Adrenal gland (tissue), 12 donors: ENCODE measurements around the gene PAEP. TPM values are rescaled to one million over a fixed set of nuclear protein-coding genes. Genes with fewer than 3 reads are reported as not detected.
A peak's percentile ranks its signal among the peaks of the same experiment; 100 is the strongest.

Source experiments
- DNase-seq, 7 donors: peaks; one replicate each; pipeline ENCODE4 v3.0.0-alpha.2; 2019 to 2020
- H3K27ac ChIP-seq, 5 donors: fragments of 200-600 bp; sonication (generic) in 4 of 5; 1 replicate in 3 of 5; 2 replicates in 2 of 5; pipeline versions ENCODE4 v1.5.1 to v1.8.0; 2016 to 2020; ENCODE audit warnings: mild to moderate bottlenecking in 1 of 5
- H3K27me3 ChIP-seq: fragments of 200-600 bp; 2 replicates; pipeline ENCODE4 v1.8.0; 2021
- H3K36me3 ChIP-seq, 2 donors: fragments of 200-600 bp; replicated peaks in 1 of 2; 1 replicate in 1 of 2; 2 replicates in 1 of 2; pipeline versions ENCODE4 v1.5.1 to v1.8.0; 2018 to 2022
- H3K4me1 ChIP-seq, 2 donors: fragments of 200-600 bp; replicated peaks in 1 of 2; 1 replicate in 1 of 2; 2 replicates in 1 of 2; pipeline versions ENCODE4 v1.5.1 to v1.8.0; 2018 to 2021
- H3K4me3 ChIP-seq, 4 donors: fragments of 200-600 bp; sonication (generic) in 3 of 4; one replicate each; pipeline ENCODE4 v1.5.1; 2016 to 2018
- H3K9me3 ChIP-seq, 3 donors: fragments of 200-600 bp; sonication (generic) in 1 of 3; replicated peaks in 1 of 3; 1 replicate in 2 of 3; 2 replicates in 1 of 3; pipeline versions ENCODE4 v1.5.1 to v1.8.0; 2016 to 2021
- POLR2A ChIP-seq, 2 donors: fragments of 450-650 bp; IDR thresholded peaks; one replicate each; pipeline ENCODE4 v1.6.1; 2017; ENCODE audit warnings: antibody characterized with exemption in 2 of 2, mild to moderate bottlenecking in 2 of 2, moderate library complexity in 1 of 2
- WGBS, 4 donors: extraction: QIAGEN DNeasy Blood & Tissue Kit in 2 of 4; methylation state at CpG; one replicate each; pipeline versions ENCODE4 v1.1.5 to v1.1.7; 2013 to 2017; 5-methylcytosine and 5-hydroxymethylcytosine counted together
- intact Hi-C, 2 donors: fragments of 100-400 bp; cut with DNase I; formaldehyde crosslinking; loops; one replicate each; pipeline versions ENCODE4 v1.14.1 to v1.15.0; 2022 to 2023
- polyA plus RNA-seq, 3 donors: library from polyadenylated mRNA; stranded (reverse); fragments of 200-250 nt in 2 of 3; fragments of 350-450 nt in 1 of 3; fragmentation: Illumina TruSeq in 1 of 3; extraction: RNeasy Lipid Tissue Mini Kit (QIAGEN cat#74804) in 1 of 3; gene quantifications; one replicate each; pipeline ENCODE4 v1.2.3, GENCODE V29; 2013 to 2014
- total RNA-seq, 9 donors: library from RNA; depleted of rRNA in 4 of 9; stranded (reverse); fragments of >200 nt in 4 of 9; fragments of 120-200 nt in 1 of 9; fragmentation: NEBNext Ultra II Directional in 1 of 9; extraction: Animal tissue kit (Norgen Biotek cat#: 25700) in 1 of 9; gene quantifications; one replicate each; pipeline versions ENCODE4 v1.1.0 to v1.2.4, GENCODE V29; 2013 to 2023
- TF ChIP-seq, protein P1 (sequence below), 6 experiments: fragments of 450-650 bp in 4 of 6; fragments of 200-600 bp in 2 of 6; sonication (generic) in 1 of 6; IDR thresholded peaks; 1 replicate in 5 of 6; 2 replicates in 1 of 6; pipeline versions ENCODE4 v1.5.1 to v1.8.0; 2016 to 2021; ENCODE audit warnings: antibody characterized with exemption in 6 of 6, mild to moderate bottlenecking in 2 of 6, moderate library complexity in 1 of 6
- donor health status: healthy with polysubstance abuse.
- donor health status: Bipolar disorder and iron deficiency.
- donor health status: DM: yes; HTN: yes; CAD: no.
- donor health status: DM: no; HTN: no; CAD: no.
- donor health status: DM: no; HTN: no; CAD: no.
- donor health status: DM: yes; HTN: yes; CAD: no.

Gene PAEP
- total and polyA plus RNA-seq, 12 donors: 0.17 TPM; not detected in 11

DNA sequence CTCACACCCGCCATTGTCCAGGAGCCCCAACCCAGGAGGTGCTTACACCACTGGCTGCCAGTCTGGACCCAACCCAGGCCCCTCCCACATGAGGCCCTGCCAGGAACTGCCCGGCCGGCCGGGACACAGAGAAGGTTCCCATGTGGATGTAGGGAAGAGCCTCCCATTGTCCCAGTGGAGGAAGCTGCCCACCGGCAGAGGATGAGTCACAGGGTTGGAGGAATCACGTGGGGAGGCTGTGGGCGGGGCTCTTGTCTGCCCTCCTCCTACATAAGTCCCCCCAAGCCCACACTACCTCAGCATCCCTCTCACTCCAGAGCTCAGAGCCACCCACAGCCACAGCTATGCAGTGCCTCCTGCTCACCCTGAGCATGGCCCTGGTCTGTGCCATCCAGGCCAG lies 26.1 kb downstream of the PAEP start:
- Histone ChIP-seq H3K27ac (no peak overlapping the region), H3K9me3 (no peaks in the 10 kb centered on the region), H3K4me3 (no peak overlapping the region), H3K27me3 (no peaks in the 10 kb centered on the region), H3K4me1 (peaks cover 18 to 20% of the 10 kb centered on the region in 2 donors), H3K36me3 (no peaks in the 10 kb centered on the region)
- DNase-seq: peak in 3 of 7 donors; percentile 46 to 64 (median 54)
- TF ChIP-seq, protein P1, sequence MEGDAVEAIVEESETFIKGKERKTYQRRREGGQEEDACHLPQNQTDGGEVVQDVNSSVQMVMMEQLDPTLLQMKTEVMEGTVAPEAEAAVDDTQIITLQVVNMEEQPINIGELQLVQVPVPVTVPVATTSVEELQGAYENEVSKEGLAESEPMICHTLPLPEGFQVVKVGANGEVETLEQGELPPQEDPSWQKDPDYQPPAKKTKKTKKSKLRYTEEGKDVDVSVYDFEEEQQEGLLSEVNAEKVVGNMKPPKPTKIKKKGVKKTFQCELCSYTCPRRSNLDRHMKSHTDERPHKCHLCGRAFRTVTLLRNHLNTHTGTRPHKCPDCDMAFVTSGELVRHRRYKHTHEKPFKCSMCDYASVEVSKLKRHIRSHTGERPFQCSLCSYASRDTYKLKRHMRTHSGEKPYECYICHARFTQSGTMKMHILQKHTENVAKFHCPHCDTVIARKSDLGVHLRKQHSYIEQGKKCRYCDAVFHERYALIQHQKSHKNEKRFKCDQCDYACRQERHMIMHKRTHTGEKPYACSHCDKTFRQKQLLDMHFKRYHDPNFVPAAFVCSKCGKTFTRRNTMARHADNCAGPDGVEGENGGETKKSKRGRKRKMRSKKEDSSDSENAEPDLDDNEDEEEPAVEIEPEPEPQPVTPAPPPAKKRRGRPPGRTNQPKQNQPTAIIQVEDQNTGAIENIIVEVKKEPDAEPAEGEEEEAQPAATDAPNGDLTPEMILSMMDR (IDR thresholded peaks at IDR 0.05): no peak
- TF ChIP-seq POLR2A (IDR thresholded peaks at IDR 0.05): no peak
- intact Hi-C loops: no loop called here
- WGBS, 4 donors: 14% methylated on average over 7 of the region's 7 CpGs; no CpG with 5 or more reads in 3 of the 4 donors

DNA sequence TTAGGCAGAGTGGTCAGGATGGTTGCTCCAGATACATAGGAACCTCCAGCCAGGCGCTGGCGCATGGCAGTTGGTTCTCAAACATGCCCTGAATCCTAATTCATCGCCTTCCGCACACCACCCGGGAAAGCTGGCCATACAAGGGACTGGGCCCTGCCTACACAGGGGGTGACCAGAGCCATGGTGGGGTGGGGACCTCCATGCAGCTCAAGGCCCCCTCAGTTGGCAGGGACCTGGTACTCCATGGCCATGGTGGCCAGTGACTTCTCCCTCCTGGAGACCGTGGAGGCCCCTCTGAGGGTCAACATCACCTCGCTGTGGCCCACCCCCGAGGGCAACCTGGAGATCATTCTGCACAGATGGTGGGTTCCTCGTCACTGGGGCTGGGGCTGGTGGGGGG lies 26.8 kb downstream of the PAEP start:
- 94 to 100% (median 95%) methylated on average over 2 to 9 of the region's 9 CpGs; no CpG with 5 or more reads in 1 of the 4 donors for WGBS, 4 donors
- Histone ChIP-seq H3K4me3 (no peak overlapping the region), H3K4me1 (peaks cover 10 to 12% of the 10 kb centered on the region in 2 donors), H3K27ac (no peak overlapping the region), H3K36me3 (no peaks in the 10 kb centered on the region), H3K9me3 (no peaks in the 10 kb centered on the region), H3K27me3 (no peaks in the 10 kb centered on the region)
- intact Hi-C loops: no loop called here
- DNase-seq: peak in 1 of 7 donors; percentile 43
- TF ChIP-seq, protein P1 (IDR thresholded peaks at IDR 0.05): no peak
- no peak for TF ChIP-seq POLR2A (IDR thresholded peaks at IDR 0.05)

DNA sequence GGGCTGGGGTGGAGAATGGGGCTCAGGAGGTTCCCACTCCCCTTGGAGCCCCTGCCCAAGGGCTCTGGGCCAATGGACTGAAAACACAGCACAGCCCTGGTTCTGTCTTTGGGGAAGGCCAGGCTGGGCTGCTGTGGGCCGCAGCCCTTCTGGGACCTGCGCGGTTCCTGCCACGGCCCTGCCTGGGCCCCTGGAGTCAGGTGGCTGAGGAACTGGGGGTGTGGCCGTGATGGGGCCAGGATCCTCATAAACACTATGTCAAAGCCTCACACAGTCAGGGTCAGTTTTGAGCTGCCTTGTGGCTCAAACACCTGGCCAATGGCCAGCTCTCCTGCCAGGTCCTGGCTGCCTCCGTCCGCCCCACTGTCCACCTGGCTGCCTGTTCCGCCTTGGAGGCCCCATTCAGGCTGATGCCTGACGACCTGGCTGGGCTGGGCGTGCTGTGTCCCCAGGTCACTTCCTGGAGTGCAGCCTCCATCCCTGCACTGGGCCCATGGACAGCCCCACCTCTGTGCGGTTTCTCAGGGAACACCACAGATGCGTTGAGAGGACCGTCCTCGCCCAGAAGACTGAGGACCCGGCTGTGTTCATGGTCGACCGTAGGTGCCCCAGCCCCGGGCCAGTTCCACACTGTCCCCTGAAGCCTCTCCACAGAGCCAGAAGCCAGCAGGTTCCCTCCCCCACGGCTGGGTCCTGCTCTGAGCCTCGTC lies 27.5 kb downstream of the PAEP start:
- DNase-seq: peak in 1 of 7 donors; percentile 42
- Histone ChIP-seq H3K36me3 (no peaks in the 10 kb centered on the region), H3K4me3 (no peak overlapping the region), H3K27me3 (no peaks in the 10 kb centered on the region), H3K27ac (no peak overlapping the region), H3K4me1 (peaks cover 6 to 11% of the 10 kb centered on the region in 2 donors), H3K9me3 (no peaks in the 10 kb centered on the region)
- WGBS, 4 donors: 92 to 93% (median 92%) methylated on average over 11 to 20 of the region's 20 CpGs
- no peak for TF ChIP-seq POLR2A (IDR thresholded peaks at IDR 0.05)
- TF ChIP-seq, protein P1 (IDR thresholded peaks at IDR 0.05): no peak
- intact Hi-C loops: no loop called here

DNA sequence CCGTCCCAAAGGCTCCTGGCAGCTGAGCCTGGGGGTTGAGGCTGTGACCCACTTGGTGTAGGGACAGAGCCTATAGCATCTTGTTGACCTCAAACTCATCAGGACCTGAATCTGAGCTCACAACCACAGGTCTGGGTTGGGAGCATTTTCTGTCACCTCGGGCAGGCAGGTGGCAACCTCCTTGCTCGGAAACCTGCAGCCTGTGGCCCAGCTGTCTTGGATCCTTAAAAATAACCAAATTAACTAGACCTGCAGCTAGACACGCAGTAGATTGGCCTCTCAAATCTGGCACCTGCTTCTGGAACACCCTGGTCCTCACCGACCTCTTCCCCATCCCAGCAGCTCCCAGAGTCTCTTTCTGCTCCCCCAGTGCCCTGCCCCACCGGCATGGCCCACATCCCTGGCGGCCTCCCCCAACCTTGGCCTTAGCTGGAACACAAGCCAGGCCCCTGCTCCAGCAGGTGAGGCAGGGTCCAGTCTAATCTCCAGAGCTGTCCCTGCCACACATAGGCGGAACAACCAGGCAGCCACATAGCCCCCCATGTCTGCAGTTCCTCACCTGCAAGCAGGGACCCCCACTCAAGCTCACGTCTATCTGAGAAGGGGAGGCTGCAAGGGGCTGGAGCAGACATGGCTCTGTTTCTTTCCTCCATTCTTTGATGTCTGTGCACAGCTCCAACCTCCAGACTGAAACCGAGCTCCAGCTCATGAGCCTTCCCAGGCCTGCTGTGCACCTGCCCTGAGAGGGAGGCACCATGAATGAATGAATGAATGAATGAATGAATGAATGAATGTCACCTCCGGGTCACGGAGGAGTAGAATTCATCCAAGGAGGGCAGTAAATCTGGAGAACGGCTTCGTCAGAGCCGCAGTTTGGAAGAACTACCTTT lies 28.3 kb downstream of the PAEP start:
- Histone ChIP-seq H3K27me3 (no peaks in the 10 kb centered on the region), H3K4me1 (peaks cover 6 to 7% of the 10 kb centered on the region in 2 donors), H3K27ac (no peak overlapping the region), H3K9me3 (no peaks in the 10 kb centered on the region), H3K4me3 (no peak overlapping the region), H3K36me3 (no peaks in the 10 kb centered on the region)
- DNase-seq: peak in 1 of 7 donors; percentile 18
- 76 to 83% (median 77%) methylated on average over 11 to 15 of the region's 15 CpGs for WGBS, 4 donors
- TF ChIP-seq, protein P1 (IDR thresholded peaks at IDR 0.05): no peak
- TF ChIP-seq POLR2A (IDR thresholded peaks at IDR 0.05): no peak
- intact Hi-C loops: no loop called here
